ENCODE data around the gene ATP2B3.

- TF ChIP-seq POLR2AphosphoS5 (IDR thresholded peaks at IDR 0.05; ENCODE audit: low read depth) (no peak), CREB1 (CRISPR knock-in tag; IDR thresholded peaks at IDR 0.05; ENCODE audit: low read depth) (no peak), EZH2 (IDR thresholded peaks at IDR 0.05; ENCODE audit: low read depth, unreplicated experiment) (no peak), EZH2phosphoT487 (IDR thresholded peaks at IDR 0.05; ENCODE audit: unreplicated experiment) (no peak), ZNF114 (CRISPR knock-in tag; IDR thresholded peaks at IDR 0.05) (no peak), ZNF462 (CRISPR knock-in tag; IDR thresholded peaks at IDR 0.05) (no peak), NANOG (IDR thresholded peaks at IDR 0.05; ENCODE audit: borderline replicate concordance) (no peak), ZNF331 (CRISPR knock-in tag; IDR thresholded peaks at IDR 0.05; ENCODE audit: low read depth) (no peak), STAT1 (IDR thresholded peaks at IDR 0.05; ENCODE audit: unreplicated experiment) (no peak), JUNB (IDR thresholded peaks at IDR 0.05; ENCODE audit: unreplicated experiment) (no peak)
- TF ChIP-seq, protein P1, sequence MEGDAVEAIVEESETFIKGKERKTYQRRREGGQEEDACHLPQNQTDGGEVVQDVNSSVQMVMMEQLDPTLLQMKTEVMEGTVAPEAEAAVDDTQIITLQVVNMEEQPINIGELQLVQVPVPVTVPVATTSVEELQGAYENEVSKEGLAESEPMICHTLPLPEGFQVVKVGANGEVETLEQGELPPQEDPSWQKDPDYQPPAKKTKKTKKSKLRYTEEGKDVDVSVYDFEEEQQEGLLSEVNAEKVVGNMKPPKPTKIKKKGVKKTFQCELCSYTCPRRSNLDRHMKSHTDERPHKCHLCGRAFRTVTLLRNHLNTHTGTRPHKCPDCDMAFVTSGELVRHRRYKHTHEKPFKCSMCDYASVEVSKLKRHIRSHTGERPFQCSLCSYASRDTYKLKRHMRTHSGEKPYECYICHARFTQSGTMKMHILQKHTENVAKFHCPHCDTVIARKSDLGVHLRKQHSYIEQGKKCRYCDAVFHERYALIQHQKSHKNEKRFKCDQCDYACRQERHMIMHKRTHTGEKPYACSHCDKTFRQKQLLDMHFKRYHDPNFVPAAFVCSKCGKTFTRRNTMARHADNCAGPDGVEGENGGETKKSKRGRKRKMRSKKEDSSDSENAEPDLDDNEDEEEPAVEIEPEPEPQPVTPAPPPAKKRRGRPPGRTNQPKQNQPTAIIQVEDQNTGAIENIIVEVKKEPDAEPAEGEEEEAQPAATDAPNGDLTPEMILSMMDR (conservative IDR thresholded peaks at IDR 0.05; ENCODE audit: low read depth in 2 of 2): no peak
- TF ChIP-seq, protein P2, sequence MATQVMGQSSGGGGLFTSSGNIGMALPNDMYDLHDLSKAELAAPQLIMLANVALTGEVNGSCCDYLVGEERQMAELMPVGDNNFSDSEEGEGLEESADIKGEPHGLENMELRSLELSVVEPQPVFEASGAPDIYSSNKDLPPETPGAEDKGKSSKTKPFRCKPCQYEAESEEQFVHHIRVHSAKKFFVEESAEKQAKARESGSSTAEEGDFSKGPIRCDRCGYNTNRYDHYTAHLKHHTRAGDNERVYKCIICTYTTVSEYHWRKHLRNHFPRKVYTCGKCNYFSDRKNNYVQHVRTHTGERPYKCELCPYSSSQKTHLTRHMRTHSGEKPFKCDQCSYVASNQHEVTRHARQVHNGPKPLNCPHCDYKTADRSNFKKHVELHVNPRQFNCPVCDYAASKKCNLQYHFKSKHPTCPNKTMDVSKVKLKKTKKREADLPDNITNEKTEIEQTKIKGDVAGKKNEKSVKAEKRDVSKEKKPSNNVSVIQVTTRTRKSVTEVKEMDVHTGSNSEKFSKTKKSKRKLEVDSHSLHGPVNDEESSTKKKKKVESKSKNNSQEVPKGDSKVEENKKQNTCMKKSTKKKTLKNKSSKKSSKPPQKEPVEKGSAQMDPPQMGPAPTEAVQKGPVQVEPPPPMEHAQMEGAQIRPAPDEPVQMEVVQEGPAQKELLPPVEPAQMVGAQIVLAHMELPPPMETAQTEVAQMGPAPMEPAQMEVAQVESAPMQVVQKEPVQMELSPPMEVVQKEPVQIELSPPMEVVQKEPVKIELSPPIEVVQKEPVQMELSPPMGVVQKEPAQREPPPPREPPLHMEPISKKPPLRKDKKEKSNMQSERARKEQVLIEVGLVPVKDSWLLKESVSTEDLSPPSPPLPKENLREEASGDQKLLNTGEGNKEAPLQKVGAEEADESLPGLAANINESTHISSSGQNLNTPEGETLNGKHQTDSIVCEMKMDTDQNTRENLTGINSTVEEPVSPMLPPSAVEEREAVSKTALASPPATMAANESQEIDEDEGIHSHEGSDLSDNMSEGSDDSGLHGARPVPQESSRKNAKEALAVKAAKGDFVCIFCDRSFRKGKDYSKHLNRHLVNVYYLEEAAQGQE (IDR thresholded peaks at IDR 0.05; ENCODE audit: unreplicated experiment): no peak
- TF ChIP-seq, protein P3, sequence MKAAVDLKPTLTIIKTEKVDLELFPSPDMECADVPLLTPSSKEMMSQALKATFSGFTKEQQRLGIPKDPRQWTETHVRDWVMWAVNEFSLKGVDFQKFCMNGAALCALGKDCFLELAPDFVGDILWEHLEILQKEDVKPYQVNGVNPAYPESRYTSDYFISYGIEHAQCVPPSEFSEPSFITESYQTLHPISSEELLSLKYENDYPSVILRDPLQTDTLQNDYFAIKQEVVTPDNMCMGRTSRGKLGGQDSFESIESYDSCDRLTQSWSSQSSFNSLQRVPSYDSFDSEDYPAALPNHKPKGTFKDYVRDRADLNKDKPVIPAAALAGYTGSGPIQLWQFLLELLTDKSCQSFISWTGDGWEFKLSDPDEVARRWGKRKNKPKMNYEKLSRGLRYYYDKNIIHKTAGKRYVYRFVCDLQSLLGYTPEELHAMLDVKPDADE (IDR thresholded peaks at IDR 0.05): no peak
These were observed 66.0 kb downstream of the ATP2B3 start for GRCh38 chrX:153583433-153583832.

Data from GM23338 (cell line).